Stimulated activated CD8-positive, alpha-beta memory T cell treated with anti-CD3 and anti-CD28 coated beads, Interleukin-12 subunit alpha, Interleukin-12 subunit beta, amount 100 ng/mL, for 24 hours (primary cell): ENCODE data around the gene TIMELESS.
"Not testable (repeated sequence)": the region's sequence is repeated elsewhere in the genome, so short reads cannot be mapped to it uniquely, and the experiment has no call there.

Source experiments
- DNase-seq: peaks from one replicate; pipeline ENCODE4 v3.0.0-alpha.2; 2020; ENCODE audit errors: extremely low read depth

The TIMELESS gene, protein sequence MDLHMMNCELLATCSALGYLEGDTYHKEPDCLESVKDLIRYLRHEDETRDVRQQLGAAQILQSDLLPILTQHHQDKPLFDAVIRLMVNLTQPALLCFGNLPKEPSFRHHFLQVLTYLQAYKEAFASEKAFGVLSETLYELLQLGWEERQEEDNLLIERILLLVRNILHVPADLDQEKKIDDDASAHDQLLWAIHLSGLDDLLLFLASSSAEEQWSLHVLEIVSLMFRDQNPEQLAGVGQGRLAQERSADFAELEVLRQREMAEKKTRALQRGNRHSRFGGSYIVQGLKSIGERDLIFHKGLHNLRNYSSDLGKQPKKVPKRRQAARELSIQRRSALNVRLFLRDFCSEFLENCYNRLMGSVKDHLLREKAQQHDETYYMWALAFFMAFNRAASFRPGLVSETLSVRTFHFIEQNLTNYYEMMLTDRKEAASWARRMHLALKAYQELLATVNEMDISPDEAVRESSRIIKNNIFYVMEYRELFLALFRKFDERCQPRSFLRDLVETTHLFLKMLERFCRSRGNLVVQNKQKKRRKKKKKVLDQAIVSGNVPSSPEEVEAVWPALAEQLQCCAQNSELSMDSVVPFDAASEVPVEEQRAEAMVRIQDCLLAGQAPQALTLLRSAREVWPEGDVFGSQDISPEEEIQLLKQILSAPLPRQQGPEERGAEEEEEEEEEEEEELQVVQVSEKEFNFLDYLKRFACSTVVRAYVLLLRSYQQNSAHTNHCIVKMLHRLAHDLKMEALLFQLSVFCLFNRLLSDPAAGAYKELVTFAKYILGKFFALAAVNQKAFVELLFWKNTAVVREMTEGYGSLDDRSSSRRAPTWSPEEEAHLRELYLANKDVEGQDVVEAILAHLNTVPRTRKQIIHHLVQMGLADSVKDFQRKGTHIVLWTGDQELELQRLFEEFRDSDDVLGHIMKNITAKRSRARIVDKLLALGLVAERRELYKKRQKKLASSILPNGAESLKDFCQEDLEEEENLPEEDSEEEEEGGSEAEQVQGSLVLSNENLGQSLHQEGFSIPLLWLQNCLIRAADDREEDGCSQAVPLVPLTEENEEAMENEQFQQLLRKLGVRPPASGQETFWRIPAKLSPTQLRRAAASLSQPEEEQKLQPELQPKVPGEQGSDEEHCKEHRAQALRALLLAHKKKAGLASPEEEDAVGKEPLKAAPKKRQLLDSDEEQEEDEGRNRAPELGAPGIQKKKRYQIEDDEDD

GRCh38 chr12:56448860-56449621, at the start of gene TIMELESS:
TIMELESS (minus strand) TSS chr12:56449426; CDS start chr12:56434170, 15,256 bp downstream.
- peak; percentile 61 for DNase-seq

DNA sequence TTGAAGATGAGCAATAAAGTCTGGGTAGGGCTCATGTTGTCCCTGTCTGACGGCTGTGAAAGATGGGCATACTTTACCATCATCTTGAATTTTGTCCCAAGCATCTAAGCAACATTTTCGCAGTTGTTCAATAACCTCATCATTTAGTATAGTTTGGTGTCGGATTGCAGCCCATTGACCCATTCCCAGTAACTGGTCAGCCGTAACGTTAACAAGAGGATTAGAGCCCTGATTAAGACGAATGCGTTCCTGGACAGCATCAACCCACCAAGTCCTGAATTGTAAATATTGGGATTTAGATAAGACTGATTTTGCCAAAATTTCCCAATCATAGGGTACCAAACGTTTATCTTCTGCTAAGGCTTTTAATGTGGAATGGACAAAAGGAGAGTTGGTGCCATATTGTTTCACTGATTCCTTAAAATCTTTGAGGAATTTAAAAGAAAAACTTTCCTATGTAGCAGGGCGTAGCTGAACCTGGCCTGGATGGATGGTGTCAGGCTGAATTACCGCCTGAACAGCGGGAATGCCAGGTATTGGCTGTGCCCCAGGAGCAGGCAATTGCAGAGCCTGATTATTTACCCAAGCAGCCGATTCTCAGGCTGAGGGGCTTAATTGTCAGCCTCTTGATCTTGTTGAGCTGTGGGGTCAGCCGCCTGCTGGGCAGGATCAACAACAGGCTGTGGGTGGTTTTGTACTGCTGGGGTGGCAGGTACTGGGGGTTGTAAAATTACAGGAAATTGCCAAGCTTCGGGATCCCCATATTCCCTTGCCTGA, 49.1 kb upstream of the TIMELESS start:
- not testable (repeated sequence) for DNase-seq

DNA sequence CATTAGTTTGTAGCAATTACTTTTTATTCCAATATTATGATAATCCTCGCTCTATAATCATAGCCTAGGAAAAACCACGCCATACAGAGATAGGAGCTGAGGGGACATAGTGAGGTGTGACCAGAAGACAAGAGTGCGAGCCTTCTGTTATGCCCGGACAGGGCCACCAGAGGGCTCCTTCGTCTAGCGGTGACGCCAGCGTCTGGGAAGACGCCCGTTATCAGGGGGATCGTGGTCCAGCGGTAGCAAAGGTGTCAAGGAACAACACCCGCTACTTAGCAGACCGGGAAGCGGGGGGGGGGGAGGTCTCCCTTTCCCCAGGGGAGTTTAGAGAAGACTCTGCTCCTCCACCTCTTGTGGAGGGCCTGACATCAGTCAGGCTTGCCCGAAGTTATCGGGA, 47.5 kb upstream of the TIMELESS start:
- DNase-seq: peak; percentile 22

DNA sequence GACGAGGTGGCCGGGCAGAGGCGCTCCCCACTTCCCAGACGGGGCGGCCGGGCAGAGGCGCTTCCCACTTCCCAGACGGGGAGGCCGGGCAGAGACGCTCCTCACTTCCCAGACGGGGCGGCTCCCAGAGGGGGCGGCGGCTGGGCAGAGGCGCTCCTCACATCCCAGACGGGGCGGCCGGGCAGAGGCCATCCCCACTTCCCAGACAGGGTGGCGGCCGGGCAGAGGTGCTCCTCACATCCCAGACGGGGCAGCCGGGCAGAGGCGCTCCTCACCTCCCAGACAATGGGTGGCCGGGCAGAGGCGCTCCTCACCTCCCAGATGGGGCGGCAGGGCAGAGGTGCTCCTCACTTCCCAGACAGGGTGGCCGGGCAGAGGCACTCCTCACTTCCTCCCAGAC, 45.3 kb upstream of the TIMELESS start:
- not testable (repeated sequence) for DNase-seq

GRCh38 chr12:56494106-56494415, 44.8 kb upstream of the TIMELESS start:
- not testable (repeated sequence) for DNase-seq

DNA sequence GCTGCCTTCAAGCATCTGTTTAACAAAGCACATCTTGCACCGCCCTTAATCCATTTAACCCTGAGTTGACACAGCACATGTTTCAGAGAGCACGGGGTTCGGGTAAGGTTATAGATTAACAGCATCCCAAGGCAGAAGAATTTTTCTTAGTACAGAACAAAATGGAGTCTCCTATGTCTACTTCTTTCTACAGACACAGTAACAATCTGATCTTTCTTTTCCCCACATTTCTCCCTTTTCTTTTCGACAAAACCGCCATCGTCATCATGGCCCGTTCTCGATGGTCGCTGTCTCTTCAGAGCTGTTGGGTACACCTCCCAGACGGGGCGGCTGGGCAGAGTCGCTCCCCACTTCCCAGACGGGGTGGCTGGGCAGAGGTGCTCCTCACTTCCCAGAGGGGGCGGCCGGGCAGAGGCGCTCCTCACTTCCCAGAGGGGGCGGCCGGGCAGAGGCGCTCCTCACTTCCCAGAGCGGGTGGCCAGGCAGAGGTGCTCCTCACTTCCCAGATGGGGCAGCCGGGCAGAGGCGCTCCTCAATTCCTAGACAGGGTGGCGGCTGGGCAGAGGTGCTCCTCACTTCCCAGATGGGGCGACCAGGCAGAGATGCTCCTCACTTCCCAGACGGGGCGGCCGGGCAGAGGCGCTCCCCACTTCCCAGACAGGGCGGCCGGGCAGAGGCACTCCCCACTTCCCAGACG, 44.3 kb upstream of the TIMELESS start:
- not testable (repeated sequence) for DNase-seq

GRCh38 chr12:56490360-56490759, 41.1 kb upstream of the TIMELESS start:
- DNase-seq: no peak

- peak; percentile 15 for DNase-seq
Measured at GRCh38 chr12:56488041-56488955, 39.1 kb upstream of the TIMELESS start, which contains the start of gene GLS2. GLS2 (minus strand) TSS chr12:56488161; CDS start chr12:56488118, 43 bp downstream.

DNA sequence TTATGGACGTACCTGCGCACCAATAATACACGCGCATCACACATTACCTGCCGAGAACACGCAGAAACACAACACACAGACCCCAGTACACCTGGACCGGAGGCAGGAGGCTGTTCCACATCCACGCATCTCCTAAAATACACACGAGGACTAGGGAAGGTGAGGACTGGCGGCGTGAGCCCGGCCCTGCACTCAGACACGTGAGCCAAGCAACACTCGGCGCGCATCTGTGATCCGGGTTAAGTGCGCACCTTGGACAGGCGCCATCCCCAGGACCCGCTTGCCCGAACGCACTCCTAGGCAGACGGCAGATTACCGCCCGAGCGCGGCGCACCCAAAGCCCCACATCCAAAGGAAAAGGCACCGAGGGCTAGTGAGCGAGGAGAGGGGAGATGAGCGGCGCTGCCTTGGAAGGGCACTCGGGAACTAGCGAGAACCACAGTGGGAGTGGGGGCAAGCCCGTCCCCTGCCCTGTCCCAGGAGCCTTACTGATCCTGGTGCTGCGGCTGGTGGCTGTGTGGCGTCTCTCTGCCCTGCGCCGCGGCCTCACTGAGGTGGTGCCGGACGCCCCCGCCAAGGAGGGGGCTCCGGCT, 38.3 kb upstream of the TIMELESS start:
- no peak for DNase-seq

DNA sequence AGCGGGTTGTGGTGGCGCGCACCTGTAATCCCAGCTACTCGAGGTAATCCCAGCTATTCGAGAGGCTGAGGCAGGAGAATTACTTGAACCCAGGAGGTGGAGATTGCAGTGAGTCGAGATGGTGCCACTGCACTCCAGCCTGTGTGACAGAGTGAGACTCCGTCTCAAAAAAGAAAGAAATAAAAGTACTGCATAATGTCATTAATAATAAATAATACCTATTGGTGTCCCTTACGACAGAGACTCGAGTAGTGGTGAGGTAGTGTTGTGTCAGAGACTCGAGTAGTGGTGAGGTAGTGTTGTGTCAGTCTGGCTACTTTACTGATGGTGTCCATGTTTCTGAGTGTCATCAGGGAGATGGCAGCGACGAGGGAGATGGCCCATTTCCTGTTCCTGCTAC, 37.5 kb upstream of the TIMELESS start:
- DNase-seq: no peak

- DNase-seq: no peak
Measured at GRCh38 chr12:56484566-56484965, 35.3 kb upstream of the TIMELESS start.

- DNase-seq: no peak
Measured at GRCh38 chr12:56479625-56480024, 30.4 kb upstream of the TIMELESS start.

- DNase-seq: no peak
Measured at GRCh38 chr12:56477521-56478225, 28.4 kb upstream of the TIMELESS start.

DNA sequence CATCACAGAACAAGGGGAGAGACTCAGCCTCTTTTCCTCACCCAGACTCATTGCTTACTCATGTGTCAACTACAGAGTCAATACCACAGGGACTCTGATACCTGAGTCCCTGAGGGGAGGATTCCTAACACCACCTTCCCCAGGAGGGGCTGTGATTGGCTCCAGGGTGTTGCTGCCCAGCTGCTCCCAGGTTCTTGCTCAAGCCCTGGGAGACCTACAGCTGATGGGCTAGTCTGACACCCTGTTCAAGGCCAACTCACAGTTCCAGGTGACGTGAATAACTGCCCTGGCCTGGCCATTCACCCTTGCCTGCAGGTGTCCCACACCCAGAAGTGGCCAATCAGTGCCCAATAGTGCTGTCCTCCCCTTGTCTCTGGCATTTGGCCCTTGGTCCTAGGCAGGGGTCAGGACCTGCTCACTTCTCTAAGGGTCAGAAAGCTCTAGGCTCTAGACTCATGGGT, 27.8 kb upstream of the TIMELESS start:
- no peak for DNase-seq

DNA sequence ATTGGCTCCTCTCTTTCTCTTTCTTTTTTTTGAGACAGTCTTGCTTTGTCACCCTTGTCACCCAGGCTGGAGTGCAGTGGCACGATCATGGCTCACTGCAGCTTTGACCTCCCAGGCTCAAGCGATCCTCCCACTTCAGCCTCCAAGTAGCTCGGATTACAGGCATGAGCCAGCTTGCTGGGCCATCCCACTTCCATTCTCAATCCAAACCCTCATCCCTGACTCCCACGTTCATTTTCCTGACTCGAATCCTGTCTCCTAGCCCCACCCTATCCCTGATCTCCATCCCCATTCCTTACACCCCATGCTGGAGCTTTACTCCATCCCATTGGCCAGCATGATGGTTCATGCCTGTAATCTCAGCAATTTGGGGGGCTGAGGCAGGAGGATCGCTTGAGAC, 26.9 kb upstream of the TIMELESS start:
- no peak for DNase-seq

DNA sequence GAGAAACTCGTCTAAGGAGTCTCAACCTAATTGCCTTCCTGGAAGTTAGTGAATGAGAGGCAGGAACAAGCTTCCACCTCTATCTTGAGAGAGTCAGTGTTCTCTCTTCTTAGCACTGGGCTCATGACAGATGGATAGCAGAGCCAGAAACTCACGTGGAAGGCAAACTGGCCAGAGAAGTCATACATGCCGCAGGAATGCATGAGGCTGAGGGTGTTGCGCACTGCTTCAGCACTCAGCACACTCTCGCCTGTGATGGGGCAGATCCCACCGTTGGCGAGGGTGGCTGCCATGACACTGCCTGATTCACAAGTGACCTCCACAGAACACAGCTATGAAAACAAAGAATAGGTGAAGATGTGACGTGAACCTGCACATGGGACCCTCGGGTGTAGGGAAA, 25.2 kb upstream of the TIMELESS start:
- DNase-seq: no peak

DNA sequence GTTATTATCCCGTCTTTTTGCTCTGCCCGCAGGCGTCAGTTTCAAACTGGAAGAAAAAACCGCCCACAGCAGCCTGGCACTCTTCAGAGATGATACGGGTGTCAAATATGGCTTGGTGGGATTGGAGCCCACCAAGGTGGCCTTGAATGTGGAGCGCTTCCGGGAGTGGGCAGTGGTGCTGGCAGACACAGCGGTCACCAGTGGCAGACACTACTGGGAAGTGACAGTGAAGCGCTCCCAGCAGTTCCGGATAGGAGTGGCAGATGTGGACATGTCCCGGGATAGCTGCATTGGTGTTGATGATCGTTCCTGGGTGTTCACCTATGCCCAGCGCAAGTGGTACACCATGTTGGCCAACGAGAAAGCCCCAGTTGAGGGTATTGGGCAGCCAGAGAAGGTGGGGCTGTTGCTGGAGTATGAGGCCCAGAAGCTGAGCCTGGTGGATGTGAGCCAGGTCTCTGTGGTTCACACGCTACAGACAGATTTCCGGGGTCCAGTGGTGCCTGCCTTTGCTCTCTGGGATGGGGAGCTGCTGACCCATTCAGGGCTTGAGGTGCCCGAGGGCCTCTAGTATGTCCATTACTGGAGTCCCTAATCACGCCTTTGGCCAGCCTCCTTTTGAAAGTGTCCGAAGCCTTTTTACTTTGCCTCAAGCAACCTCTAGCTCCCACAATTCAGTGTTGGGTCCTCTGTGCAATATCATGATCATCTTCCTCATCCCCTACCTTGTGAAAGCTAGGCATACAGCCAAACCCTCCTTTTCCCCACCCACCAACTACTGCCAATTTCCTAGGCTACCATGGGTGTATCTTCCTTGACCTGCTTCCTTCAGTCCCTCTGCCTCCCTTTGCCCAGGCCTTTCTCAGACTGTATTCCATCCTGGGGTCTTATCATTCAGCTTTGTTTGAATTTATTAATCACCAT, 20.0 kb upstream of the TIMELESS start:
- DNase-seq: no peak
